ENCODE data around the gene NOSIP.
"Not testable (repeated sequence)": the region's sequence is repeated elsewhere in the genome, so short reads cannot be mapped to it uniquely, and the experiment has no call there.

DNA sequence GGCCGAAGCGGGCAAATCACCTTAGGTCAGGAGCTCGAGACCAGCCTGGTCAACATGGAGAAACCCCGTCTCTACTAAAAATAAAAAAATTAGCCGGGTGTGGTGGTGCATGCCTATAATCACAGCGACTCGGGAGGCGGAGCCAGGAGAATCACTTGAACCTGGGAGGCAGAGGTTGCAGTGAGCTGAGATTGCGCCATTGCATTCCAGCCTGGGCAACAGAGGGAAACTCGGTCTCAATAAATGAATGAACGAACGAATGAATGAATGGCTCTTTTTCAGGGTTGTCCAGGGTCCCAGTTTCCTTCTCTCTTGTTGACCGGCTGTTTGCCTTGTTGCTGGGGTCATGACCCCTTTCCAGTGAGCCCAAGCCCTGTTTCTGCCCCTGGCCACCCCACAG, 37.5 kb upstream of the NOSIP start:
- not testable (repeated sequence) for TF ChIP-seq EZH2 (IDR thresholded peaks at IDR 0.05); POLR2AphosphoS5 (IDR thresholded peaks at IDR 0.05; ENCODE audit: borderline replicate concordance, low read depth, low read length); FOXP2 (optimal IDR thresholded peaks at IDR 0.05; ENCODE audit: control extremely low read depth, extremely low read length, insufficient read depth)

All from SK-N-MC (cell line).